Hepatocyte (in vitro differentiated cells): Measurements from ENCODE around the gene WRNIP1.

Source experiments
- CTCF ChIP-seq: fragments of 200-600 bp; sonication (generic); IDR thresholded peaks from 2 replicates; pipeline ENCODE4 v1.5.1; 2016; ENCODE audit warnings: antibody characterized with exemption, mild to moderate bottlenecking; ENCODE audit not compliant: poor library complexity
- EZH2 ChIP-seq: fragments of 200-600 bp; sonication (generic); IDR thresholded peaks from 2 replicates; pipeline ENCODE4 v1.6.1; 2016; ENCODE audit warnings: antibody characterized with exemption, mild to moderate bottlenecking, borderline replicate concordance
- EZH2phosphoT487 ChIP-seq: fragments of 200-600 bp; sonication (generic); IDR thresholded peaks from one replicate; pipeline ENCODE4 v1.6.1; 2018; ENCODE audit warnings: antibody characterized with exemption, mild to moderate bottlenecking, low read depth, moderate library complexity; ENCODE audit not compliant: unreplicated experiment, severe bottlenecking

- TF ChIP-seq EZH2 (no peak), EZH2phosphoT487 (no peak), CTCF (no peak)
Measured at GRCh38 chr6:2812695-2813094, 47.5 kb downstream of the WRNIP1 start.
